H9 (cell line): Measurements from ENCODE around the gene CD1D. TPM values are rescaled to one million over a fixed set of nuclear protein-coding genes. Genes with fewer than 3 reads are reported as not detected.

Experiments used
- DNase-seq: peaks from one replicate; pipeline ENCODE4 v3.0.0-alpha.2; 2017
- H2AFZ ChIP-seq: one replicate; pipeline ENCODE4 v1.6.1; 2013; ENCODE audit warnings: mild to moderate bottlenecking, low read length, control low read depth, moderate library complexity
- H2AK5ac ChIP-seq: 2 replicates; pipeline ENCODE4 v1.6.1; 2013; ENCODE audit warnings: low read length, control low read depth, mixed read lengths; ENCODE audit not compliant: insufficient read length
- H2BK120ac ChIP-seq: one replicate; pipeline ENCODE4 v1.6.1; 2013; ENCODE audit warnings: low read depth, mild to moderate bottlenecking, low read length, control low read depth, inconsistent platforms; ENCODE audit not compliant: poor library complexity, severe bottlenecking
- H2BK12ac ChIP-seq: 2 replicates; pipeline ENCODE4 v1.6.1; 2013; ENCODE audit warnings: low read length, control low read depth, mixed read lengths, low read depth; ENCODE audit not compliant: insufficient read length
- H2BK15ac ChIP-seq: 2 replicates; pipeline ENCODE4 v1.6.1; 2013; ENCODE audit warnings: low read depth, low read length, control low read depth
- H2BK20ac ChIP-seq: one replicate; pipeline ENCODE4 v1.6.1; 2013; ENCODE audit warnings: low read depth, mild to moderate bottlenecking, low read length, control low read depth, inconsistent platforms; ENCODE audit not compliant: poor library complexity, severe bottlenecking
- H2BK5ac ChIP-seq: 2 replicates; pipeline ENCODE4 v1.6.1; 2013; ENCODE audit warnings: low read length, control low read depth, mixed read lengths; ENCODE audit not compliant: insufficient read length
- H3K14ac ChIP-seq: 2 replicates; pipeline ENCODE4 v1.6.1; 2013; ENCODE audit warnings: low read length, control low read depth; ENCODE audit not compliant: insufficient read depth
- H3K18ac ChIP-seq: 2 replicates; pipeline ENCODE4 v1.6.1; 2013; ENCODE audit warnings: low read depth, mild to moderate bottlenecking, mixed read lengths, low read length, control low read depth; ENCODE audit not compliant: insufficient read length
- H3K23ac ChIP-seq: 2 replicates; pipeline ENCODE4 v1.6.1; 2013; ENCODE audit warnings: low read length, control low read depth, mixed read lengths, low read depth; ENCODE audit not compliant: insufficient read length
- H3K23me2 ChIP-seq: 2 replicates; pipeline ENCODE4 v1.6.1; 2013; ENCODE audit warnings: low read depth, mild to moderate bottlenecking, mixed read lengths, low read length, control low read depth; ENCODE audit not compliant: insufficient read length, poor library complexity, severe bottlenecking
- H3K27ac ChIP-seq: 2 replicates; pipeline ENCODE4 v1.5.1; 2013; ENCODE audit warnings: low read length, control low read depth, mixed read lengths, low read depth; ENCODE audit not compliant: insufficient read length
- H3K27me3 ChIP-seq: 2 replicates; pipeline ENCODE4 v1.6.1; 2013; ENCODE audit warnings: low read length, control low read depth, inconsistent platforms; ENCODE audit not compliant: insufficient read depth
- H3K4ac ChIP-seq: 2 replicates; pipeline ENCODE4 v1.6.1; 2013; ENCODE audit warnings: low read depth, mild to moderate bottlenecking, control low read depth, inconsistent platforms, low read length, moderate library complexity
- H3K4me1 ChIP-seq: 2 replicates; pipeline ENCODE4 v1.6.1; 2013; ENCODE audit warnings: low read length, control low read depth, inconsistent platforms; ENCODE audit not compliant: insufficient read depth
- H3K4me2 ChIP-seq: 2 replicates; pipeline ENCODE4 v1.6.1; 2013; ENCODE audit warnings: low read length, control low read depth, mixed read lengths; ENCODE audit not compliant: insufficient read length, insufficient read depth
- H3K56ac ChIP-seq: 2 replicates; pipeline ENCODE4 v1.6.1; 2013; ENCODE audit warnings: low read depth, mild to moderate bottlenecking, mixed read lengths, low read length, control low read depth; ENCODE audit not compliant: insufficient read length
- H3K79me1 ChIP-seq: 2 replicates; pipeline ENCODE4 v1.6.1; 2013; ENCODE audit warnings: low read depth, mild to moderate bottlenecking, moderate library complexity, low read length, control low read depth, inconsistent platforms; ENCODE audit not compliant: insufficient read depth, poor library complexity, severe bottlenecking
- H3K79me2 ChIP-seq: 2 replicates; pipeline ENCODE4 v1.6.1; 2013; ENCODE audit warnings: low read length, control low read depth, inconsistent platforms; ENCODE audit not compliant: insufficient read depth
- H3K9ac ChIP-seq: 2 replicates; pipeline ENCODE4 v1.6.1; 2013; ENCODE audit warnings: low read length, control low read depth, mixed read lengths; ENCODE audit not compliant: insufficient read length; ENCODE audit errors: extremely low read depth
- H3K9me3 ChIP-seq: one replicate; pipeline ENCODE4 v1.6.1; 2013; ENCODE audit warnings: low read depth, low read length, inconsistent platforms; ENCODE audit not compliant: control insufficient read depth
- H3T11ph ChIP-seq: one replicate; pipeline ENCODE4 v1.6.1; 2013; ENCODE audit warnings: mild to moderate bottlenecking, low read length, control low read depth, inconsistent platforms
- H4K20me1 ChIP-seq: one replicate; pipeline ENCODE4 v1.6.1; 2013; ENCODE audit not compliant: control insufficient read depth, insufficient read length, insufficient read depth
- H4K5ac ChIP-seq: 2 replicates; pipeline ENCODE4 v1.6.1; 2013; ENCODE audit warnings: low read depth, mild to moderate bottlenecking, mixed read lengths, low read length, control low read depth; ENCODE audit not compliant: insufficient read length
- H4K8ac ChIP-seq: replicated peaks from 2 replicates; pipeline ENCODE4 v1.6.1; 2013; ENCODE audit warnings: low read length, control low read depth, mixed read lengths, low read depth; ENCODE audit not compliant: insufficient read length
- H4K91ac ChIP-seq: 2 replicates; pipeline ENCODE4 v1.6.1; 2013; ENCODE audit warnings: low read depth, mild to moderate bottlenecking, moderate library complexity, mixed read lengths, low read length, control low read depth; ENCODE audit not compliant: insufficient read length
- H3K27ac Mint-ChIP-seq, 3 experiments: 2 replicates in 2 of 3; 3 replicates in 1 of 3; pipeline ENCODE4 v1.8.0; 2020 to 2021; ENCODE audit warnings: mixed read lengths in 3 of 3, mild to moderate bottlenecking in 1 of 3, moderate library complexity in 1 of 3
- H3K27me3 Mint-ChIP-seq: 2 replicates; pipeline ENCODE4 v1.8.0; 2021; ENCODE audit warnings: low read depth, mild to moderate bottlenecking, moderate library complexity, mixed read lengths
- H3K36me3 Mint-ChIP-seq, 3 experiments: 2 replicates in 2 of 3; 3 replicates in 1 of 3; pipeline ENCODE4 v1.8.0; 2020 to 2021; ENCODE audit warnings: low read depth in 3 of 3, mixed read lengths in 3 of 3; ENCODE audit not compliant: insufficient read depth in 1 of 3
- H3K4me1 Mint-ChIP-seq, 2 experiments: 2 replicates each; pipeline ENCODE4 v1.8.0; 2020; ENCODE audit warnings: mixed read lengths in 2 of 2
- H3K4me3 Mint-ChIP-seq, 2 experiments: 2 replicates in 1 of 2; 3 replicates in 1 of 2; pipeline ENCODE4 v1.8.0; 2020 to 2021; ENCODE audit warnings: mild to moderate bottlenecking in 2 of 2, mixed read lengths in 2 of 2, moderate library complexity in 1 of 2
- H3K9me3 Mint-ChIP-seq, 2 experiments: 2 replicates in 1 of 2; 3 replicates in 1 of 2; pipeline ENCODE4 v1.8.0; 2020; ENCODE audit warnings: mild to moderate bottlenecking in 2 of 2, mixed read lengths in 2 of 2, moderate library complexity in 1 of 2
- WGBS: extraction: QIAGEN DNeasy Blood & Tissue Kit; methylation state at CpG from one replicate; pipeline ENCODE4 v1.1.7; 2013; ENCODE audit warnings: missing lambda C conversion rate, low lambda C conversion rate, mixed read lengths; ENCODE audit not compliant: insufficient read length; ENCODE audit errors: extremely low coverage; 5-methylcytosine and 5-hydroxymethylcytosine counted together
- total RNA-seq: library from RNA; stranded (reverse); gene quantifications from 2 replicates; pipeline ENCODE4 v1.2.1, GENCODE V29; 2021
- TF ChIP-seq, protein P1 (sequence below): fragments of 200-600 bp; sonication (generic); conservative IDR thresholded peaks from 3 replicates; pipeline ENCODE4 v1.8.0; 2021; ENCODE audit warnings: antibody characterized with exemption, mild to moderate bottlenecking

CD1D gene
- total RNA-seq, 1 experiment from 2014 or later = 0.98 TPM

DNA sequence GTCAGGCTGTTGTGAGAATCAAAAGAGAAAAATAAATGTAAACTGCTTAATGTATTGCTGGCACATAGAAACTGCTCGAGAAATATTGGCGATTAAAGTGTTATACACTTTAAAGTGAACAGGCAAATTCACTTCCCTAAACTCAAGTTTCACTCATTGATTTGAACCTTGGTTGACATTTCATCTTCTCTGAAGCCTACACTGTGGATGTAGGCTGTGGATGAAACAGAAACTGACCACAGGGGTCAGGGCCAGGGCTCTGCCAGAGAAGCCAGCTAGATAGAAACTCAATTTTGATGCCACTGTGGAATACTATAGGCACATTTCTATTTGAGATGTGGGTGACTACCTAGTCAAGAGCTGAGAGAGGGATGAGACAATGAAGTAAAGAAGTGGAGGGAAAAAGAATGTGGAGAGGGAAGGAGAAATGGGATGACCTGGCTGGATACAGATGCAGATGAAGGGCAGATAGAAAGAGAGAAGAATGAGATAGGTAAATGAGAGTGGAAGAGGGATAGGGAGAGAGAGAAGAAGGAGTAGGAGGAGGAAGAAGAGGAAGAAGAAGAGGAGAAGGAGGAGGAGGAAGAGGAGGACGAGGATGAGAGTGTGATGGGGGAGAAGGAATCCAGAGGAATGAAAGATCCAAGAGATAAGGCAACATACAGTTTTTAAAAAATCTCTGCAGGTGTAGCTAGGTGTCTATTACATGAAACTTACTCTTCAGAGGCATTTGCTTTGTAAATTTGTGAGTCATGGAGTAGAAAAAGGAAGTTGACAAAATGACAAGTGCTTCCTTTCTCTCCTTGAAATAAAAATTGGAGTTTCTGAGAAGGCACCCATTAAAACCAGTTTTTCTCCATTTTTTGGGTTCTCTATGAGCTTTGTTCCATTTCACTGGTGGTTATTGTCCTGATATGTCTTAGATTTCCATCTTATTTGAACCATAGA lies 17.4 kb upstream of the CD1D start:
- Mint-ChIP-seq H3K4me1 (peaks cover 0 to 4% of the 10 kb centered on the region in 2 experiments; a peak in 1 of 4 replicates), H3K27ac (no peak overlapping the region), H3K27me3 (peaks cover 9% of the 10 kb centered on the region), H3K9me3 (no peaks in the 10 kb centered on the region; a peak in 1 of 5 replicates), H3K4me3 (no peak overlapping the region), H3K36me3 (no peaks in the 10 kb centered on the region)
- no peaks in the 10 kb centered on the region for H3K79me1 ChIP-seq
- no peak overlapping the region for H3T11ph ChIP-seq
- H2BK5ac ChIP-seq = no peak overlapping the region
- H2BK120ac ChIP-seq = no peak overlapping the region
- no peaks in the 10 kb centered on the region for H3K4me1 ChIP-seq
- H3K27ac ChIP-seq = no peak overlapping the region
- no peak overlapping the region for H3K56ac ChIP-seq
- no peak overlapping the region for H4K8ac ChIP-seq
- WGBS = 100% methylated on average over 1 of the region's 3 CpGs
- H3K23me2 ChIP-seq = no peaks in the 10 kb centered on the region
- no peak overlapping the region for H4K91ac ChIP-seq
- no peak overlapping the region for H2AK5ac ChIP-seq
- no peak overlapping the region for H3K4ac ChIP-seq
- H2BK15ac ChIP-seq = no peak overlapping the region
- no peak overlapping the region for H4K5ac ChIP-seq
- no peak overlapping the region for H3K23ac ChIP-seq
- no peak overlapping the region for H3K9ac ChIP-seq
- H3K14ac ChIP-seq = no peak overlapping the region
- H3K4me2 ChIP-seq = no peak overlapping the region
- no peak for DNase-seq
- H2BK12ac ChIP-seq = no peak overlapping the region
- H3K79me2 ChIP-seq = no peaks in the 10 kb centered on the region
- TF ChIP-seq, protein P1, sequence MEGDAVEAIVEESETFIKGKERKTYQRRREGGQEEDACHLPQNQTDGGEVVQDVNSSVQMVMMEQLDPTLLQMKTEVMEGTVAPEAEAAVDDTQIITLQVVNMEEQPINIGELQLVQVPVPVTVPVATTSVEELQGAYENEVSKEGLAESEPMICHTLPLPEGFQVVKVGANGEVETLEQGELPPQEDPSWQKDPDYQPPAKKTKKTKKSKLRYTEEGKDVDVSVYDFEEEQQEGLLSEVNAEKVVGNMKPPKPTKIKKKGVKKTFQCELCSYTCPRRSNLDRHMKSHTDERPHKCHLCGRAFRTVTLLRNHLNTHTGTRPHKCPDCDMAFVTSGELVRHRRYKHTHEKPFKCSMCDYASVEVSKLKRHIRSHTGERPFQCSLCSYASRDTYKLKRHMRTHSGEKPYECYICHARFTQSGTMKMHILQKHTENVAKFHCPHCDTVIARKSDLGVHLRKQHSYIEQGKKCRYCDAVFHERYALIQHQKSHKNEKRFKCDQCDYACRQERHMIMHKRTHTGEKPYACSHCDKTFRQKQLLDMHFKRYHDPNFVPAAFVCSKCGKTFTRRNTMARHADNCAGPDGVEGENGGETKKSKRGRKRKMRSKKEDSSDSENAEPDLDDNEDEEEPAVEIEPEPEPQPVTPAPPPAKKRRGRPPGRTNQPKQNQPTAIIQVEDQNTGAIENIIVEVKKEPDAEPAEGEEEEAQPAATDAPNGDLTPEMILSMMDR = no peak
- H4K20me1 ChIP-seq = no peaks in the 10 kb centered on the region
- no peaks in the 10 kb centered on the region for H3K27me3 ChIP-seq
- no peak overlapping the region for H2AFZ ChIP-seq
- H3K9me3 ChIP-seq = no peaks in the 10 kb centered on the region
- no peak overlapping the region for H2BK20ac ChIP-seq
- no peak overlapping the region for H3K18ac ChIP-seq
